Measurements from ENCODE around the gene SMYD3.

GRCh38 chr1:246512230-246512629 is 5.2 kb upstream of the SMYD3 start:
- TF ChIP-seq, protein P1, sequence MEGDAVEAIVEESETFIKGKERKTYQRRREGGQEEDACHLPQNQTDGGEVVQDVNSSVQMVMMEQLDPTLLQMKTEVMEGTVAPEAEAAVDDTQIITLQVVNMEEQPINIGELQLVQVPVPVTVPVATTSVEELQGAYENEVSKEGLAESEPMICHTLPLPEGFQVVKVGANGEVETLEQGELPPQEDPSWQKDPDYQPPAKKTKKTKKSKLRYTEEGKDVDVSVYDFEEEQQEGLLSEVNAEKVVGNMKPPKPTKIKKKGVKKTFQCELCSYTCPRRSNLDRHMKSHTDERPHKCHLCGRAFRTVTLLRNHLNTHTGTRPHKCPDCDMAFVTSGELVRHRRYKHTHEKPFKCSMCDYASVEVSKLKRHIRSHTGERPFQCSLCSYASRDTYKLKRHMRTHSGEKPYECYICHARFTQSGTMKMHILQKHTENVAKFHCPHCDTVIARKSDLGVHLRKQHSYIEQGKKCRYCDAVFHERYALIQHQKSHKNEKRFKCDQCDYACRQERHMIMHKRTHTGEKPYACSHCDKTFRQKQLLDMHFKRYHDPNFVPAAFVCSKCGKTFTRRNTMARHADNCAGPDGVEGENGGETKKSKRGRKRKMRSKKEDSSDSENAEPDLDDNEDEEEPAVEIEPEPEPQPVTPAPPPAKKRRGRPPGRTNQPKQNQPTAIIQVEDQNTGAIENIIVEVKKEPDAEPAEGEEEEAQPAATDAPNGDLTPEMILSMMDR (IDR thresholded peaks at IDR 0.05) = no peak
- no peak for TF ChIP-seq POLR2A (IDR thresholded peaks at IDR 0.05)
